ENCODE results near the gene PRR5L.
A peak's percentile ranks its signal among the peaks of the same experiment; 100 is the strongest.

The PRR5L gene

GRCh38 chr11:36358436-36358835, 62.3 kb downstream of the PRR5L start:
- DNase-seq (ENCODE audit: low read depth, low spot score) = no peak

DNA sequence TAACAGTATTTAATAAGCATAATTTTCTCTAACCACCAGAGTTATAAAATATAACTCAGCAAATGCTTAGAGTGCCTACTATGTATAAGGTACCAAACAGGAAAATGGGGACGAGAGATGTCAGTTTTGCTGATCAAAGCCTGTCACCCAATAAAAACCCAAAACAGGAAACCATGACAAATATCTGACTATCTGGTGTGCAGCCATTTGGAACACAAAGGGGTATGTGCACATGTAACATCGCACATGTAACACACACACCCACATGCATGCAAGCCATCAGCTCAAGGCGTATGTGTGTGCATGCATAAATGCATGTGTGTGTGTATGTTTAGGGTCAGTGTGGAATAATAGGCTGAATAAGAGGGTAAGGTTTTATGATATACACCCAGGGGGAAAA, 64.2 kb downstream of the PRR5L start:
- DNase-seq (ENCODE audit: low read depth, low spot score) = no peak

DNA sequence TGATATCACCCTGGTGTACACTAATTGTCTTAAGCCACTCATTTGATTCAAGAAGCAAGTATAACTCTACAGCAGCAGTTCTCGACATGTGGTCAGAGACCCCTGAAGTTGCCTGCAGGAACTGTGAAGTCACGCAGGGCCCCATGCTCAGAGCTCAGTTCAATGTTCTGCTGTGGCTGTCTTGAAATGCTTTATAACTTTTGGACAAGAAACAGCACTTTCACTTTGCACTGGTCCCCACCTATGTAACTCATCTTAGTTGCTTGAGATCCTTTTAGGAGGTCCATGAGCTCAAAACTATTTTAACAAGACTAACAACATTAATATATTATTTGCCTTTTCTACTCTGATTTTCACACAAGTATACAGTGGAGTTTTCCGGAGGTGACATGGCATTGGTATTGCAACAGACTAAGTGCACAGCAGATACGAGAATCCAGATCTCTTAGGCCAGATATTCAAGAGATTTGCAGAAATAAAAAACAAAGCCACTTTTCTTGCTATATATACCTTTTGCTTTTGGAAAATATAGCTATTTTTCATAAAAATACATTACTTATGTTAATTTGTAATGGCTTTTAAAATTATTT, 64.8 kb downstream of the PRR5L start:
- DNase-seq (ENCODE audit: low read depth, low spot score) = no peak

- no peak for DNase-seq (ENCODE audit: low read depth, low spot score)
Measured at GRCh38 chr11:36361472-36361871, 65.4 kb downstream of the PRR5L start.

- DNase-seq (ENCODE audit: low read depth, low spot score) = peak; percentile 78
Measured at GRCh38 chr11:36361901-36362391, 65.9 kb downstream of the PRR5L start.

DNA sequence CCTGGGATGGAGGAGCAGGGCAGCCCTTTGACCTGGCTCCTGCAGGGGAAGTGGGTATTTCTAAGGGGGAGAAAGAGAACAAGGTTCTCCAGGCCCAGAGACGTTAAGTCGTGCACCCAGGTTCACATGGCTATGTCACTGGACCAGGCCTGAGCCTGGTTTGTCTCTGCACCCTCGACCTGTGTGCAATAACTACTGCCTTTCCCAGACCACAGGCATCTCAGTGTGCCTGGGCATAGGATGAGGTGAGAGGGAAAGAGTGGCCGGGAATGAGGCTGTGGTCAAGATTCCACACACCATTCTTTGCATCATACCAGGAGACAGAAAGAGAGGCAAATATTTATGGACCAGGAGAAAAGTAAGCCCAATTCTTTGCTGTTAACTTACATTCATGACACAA, 66.8 kb downstream of the PRR5L start:
- DNase-seq (ENCODE audit: low read depth, low spot score) = peak; percentile 48

DNA sequence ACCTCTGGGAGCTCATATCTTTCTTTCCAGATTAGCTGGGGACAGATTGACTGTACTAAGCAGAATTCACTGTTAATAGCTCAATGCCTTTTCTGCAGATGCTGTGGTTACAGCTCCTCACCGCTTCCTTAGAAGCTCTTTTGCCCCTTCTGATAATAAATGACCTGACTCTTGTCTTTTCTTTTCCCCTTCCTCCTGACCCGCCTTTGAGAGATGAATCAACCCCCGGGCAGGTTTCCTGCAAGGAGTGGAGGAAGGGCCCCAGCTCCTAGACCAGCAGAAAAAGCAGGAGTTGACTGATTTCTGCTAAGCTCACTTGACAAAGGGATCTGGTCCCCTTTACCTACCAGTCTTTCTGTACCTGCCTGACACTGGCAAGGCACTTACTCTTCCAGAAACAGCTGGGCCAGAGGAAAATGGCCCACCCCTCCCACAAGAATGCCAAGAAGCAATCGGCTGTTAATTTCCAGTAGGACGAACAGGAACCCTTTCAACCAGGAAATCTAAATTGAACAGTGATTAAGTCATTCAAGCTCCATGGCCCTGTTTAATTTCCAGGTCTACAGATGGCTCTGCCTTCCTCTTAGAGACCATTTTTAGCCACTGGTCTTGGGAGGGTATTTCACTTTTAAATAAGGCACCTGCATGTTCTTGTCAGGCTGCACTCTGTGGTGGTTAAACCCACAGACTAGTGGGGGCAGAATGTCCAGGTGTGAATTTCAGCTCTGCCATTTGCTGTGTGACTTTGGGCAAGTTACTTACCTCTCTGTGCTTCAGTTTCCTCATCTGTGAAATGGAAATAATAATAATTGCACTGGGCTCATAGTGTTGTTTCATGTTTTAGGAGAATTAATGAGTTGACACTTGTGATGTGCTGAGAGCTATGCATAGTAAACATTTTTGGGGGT, 67.5 kb downstream of the PRR5L start:
- peak; percentile 68 for DNase-seq (ENCODE audit: low read depth, low spot score)

DNA sequence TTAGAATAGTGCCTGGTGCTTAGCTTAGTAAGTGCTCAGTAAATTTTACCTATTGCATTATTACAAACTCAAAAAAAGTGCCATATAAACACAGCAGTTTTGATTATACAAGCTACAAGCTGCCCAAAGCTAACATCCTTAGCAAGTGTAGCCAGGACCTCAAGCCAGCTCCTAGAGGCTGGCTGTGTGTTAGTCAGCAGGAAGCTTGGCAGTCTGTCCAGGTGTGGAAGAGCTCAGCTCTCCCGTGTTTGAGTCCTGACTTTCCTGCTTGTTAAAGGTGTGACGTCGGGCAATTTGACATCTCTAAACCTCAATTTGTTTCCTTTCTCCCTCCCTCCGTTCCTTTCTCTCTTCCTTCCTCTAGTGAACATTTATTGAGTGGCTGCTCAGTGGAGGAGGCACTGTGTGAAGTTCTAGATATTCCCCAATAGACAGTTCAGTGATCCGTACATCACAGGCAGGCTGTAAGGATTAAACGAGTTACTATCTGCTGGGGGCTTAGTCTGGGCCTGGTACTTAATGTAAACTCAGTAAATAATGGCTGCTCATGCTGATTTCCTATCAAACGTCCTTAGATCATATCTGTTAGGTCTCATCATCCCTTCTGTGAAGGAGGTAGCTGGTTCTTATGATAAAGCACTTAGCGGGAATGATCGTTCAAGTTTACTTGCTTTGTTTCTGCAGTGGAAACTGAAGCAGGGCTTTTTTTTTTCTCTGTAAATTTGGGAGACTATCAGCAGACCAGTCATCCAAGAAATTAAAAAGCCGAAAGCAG, 68.7 kb downstream of the PRR5L start:
- DNase-seq (ENCODE audit: low read depth, low spot score) = no peak

- no peak for DNase-seq (ENCODE audit: low read depth, low spot score)
Measured at GRCh38 chr11:36365907-36366306, 69.8 kb downstream of the PRR5L start.

- DNase-seq (ENCODE audit: low read depth, low spot score) = no peak
Measured at GRCh38 chr11:36367806-36368680, 72.0 kb downstream of the PRR5L start.

- no peak for DNase-seq (ENCODE audit: low read depth, low spot score)
Measured at GRCh38 chr11:36371181-36371580, 75.1 kb downstream of the PRR5L start.

- no peak for DNase-seq (ENCODE audit: low read depth, low spot score)
Measured at GRCh38 chr11:36371590-36371989, 75.5 kb downstream of the PRR5L start.

DNA sequence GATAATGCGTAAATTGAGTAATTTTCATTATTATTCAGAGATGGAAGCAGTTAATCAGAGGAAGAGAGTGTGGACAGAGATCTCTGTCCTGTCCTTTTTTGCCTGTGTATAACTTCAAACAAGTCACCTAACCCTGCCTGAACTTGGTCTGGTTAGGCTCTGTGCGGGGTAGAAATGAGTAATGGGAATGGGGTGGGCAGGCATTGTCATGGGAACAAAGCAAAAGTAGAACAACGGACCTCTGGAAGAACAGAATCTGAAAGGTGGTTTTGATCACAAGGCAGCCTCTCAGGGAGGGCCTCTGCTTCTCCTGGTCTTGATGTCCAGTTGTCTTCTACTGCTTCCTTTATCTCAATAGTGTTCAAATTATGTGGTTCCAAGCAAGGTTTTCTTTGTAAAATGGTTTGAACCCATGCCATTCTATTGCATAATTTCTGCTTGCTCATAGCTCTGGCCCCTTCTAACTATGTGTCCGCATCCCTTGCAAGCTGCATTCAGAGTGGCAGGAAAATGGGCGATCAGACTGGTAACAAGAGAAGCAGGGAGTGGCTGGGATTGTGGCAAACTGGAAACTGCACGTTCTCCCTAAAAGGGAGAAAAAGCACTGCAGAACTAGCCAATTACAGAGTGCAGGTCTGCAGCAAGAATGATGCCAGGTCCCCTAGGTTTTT, 76.1 kb downstream of the PRR5L start:
- DNase-seq (ENCODE audit: low read depth, low spot score) = no peak

- no peak for DNase-seq (ENCODE audit: low read depth, low spot score)
Measured at GRCh38 chr11:36373016-36374010, 77.2 kb downstream of the PRR5L start.

DNA sequence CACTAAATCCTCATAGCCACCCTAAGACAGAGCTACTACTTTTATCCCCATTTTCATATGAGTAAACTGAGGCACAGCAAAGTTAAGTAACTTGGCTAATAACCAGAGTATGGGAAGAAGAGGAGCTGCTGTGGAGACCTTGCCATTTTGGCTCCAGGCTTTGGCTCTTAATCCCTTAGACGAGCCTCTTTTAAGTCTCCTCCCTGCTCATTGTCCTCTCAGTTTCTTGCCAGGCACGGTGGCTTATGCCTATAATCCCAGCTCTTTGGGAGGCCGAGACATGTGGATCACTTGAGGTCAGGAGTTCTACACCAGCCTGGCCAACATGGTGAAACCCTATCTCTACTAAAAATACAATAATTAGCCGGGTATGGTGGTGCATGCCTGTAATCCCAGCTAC, 78.6 kb downstream of the PRR5L start:
- DNase-seq (ENCODE audit: low read depth, low spot score) = no peak

DNA sequence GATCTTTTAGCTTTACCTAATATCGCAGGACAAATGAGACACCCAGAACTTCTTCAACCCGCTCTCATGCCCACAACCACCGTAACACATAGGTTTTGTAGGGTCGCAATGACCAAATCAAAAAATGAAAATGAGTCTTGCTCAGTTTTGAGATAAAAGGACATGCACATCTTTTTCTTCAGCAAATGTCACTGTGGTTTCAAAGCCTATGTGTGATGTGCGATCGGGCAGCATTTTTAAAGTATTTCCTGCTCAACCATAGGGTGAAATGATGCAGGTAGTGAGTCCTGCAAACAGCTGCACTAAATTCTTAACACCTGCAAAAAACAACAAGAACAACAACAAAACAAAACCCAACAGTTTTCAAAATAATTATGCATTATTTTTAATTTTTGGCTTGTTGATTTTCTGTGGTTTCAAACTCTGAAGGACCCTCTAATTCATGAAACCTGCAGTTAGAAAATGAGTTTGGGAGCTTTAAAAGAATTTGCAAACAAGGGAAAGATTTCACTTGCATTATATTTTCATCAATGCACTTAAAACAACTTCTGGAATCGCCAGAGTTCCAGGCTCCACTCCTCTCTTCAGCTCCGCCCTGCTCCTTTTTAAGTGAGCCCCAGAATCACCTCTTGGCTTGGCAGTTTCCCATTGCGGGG, 79.4 kb downstream of the PRR5L start:
- DNase-seq (ENCODE audit: low read depth, low spot score) = no peak

- peak; percentile 30 for DNase-seq (ENCODE audit: low read depth, low spot score)
Measured at GRCh38 chr11:36376009-36376887, 80.2 kb downstream of the PRR5L start.
